Nephron progenitor cell (in vitro differentiated cells): Measurements from ENCODE around the gene ARMH2.

Experiments used
- DNase-seq: peaks from one replicate; pipeline ENCODE4 v3.0.0; 2021
- H3K27ac Mint-ChIP-seq: 2 replicates; pipeline ENCODE4 v1.8.0; 2021; ENCODE audit warnings: mild to moderate bottlenecking, moderate library complexity, mixed read lengths
- H3K27me3 Mint-ChIP-seq: 2 replicates; pipeline ENCODE4 v1.8.0; 2021; ENCODE audit warnings: mild to moderate bottlenecking, low read depth, mixed read lengths; ENCODE audit not compliant: poor library complexity
- H3K36me3 Mint-ChIP-seq: 2 replicates; pipeline ENCODE4 v1.8.0; 2021; ENCODE audit warnings: low read depth, mixed read lengths
- H3K4me1 Mint-ChIP-seq: 2 replicates; pipeline ENCODE4 v1.8.0; 2021; ENCODE audit warnings: mixed read lengths
- H3K4me3 Mint-ChIP-seq: 2 replicates; pipeline ENCODE4 v1.8.0; 2021; ENCODE audit warnings: mild to moderate bottlenecking, moderate library complexity, mixed read lengths
- H3K9me3 Mint-ChIP-seq: 2 replicates; pipeline ENCODE4 v1.8.0; 2021; ENCODE audit warnings: mild to moderate bottlenecking, moderate library complexity, mixed read lengths
- CTCF ChIP-seq: fragments of 200-600 bp; sonication (generic); IDR thresholded peaks from 2 replicates; pipeline ENCODE4 v1.5.0; 2021; ENCODE audit warnings: antibody characterized with exemption

Gene ARMH2

GRCh38 chr6:24824142-24824938 lies 25.6 kb upstream of the ARMH2 start:
- no peak for DNase-seq
- Mint-ChIP-seq H3K4me1 (peaks cover 9% of the 10 kb centered on the region), H3K4me3 (no peak overlapping the region), H3K27me3 (no peaks in the 10 kb centered on the region), H3K36me3 (no peaks in the 10 kb centered on the region), H3K27ac (peak overlapping the region; percentile 77), H3K9me3 (no peaks in the 10 kb centered on the region)
- TF ChIP-seq CTCF, result no peak

GRCh38 chr6:24823185-24823584 lies 24.5 kb upstream of the ARMH2 start:
- Mint-ChIP-seq H3K9me3 (no peaks in the 10 kb centered on the region), H3K4me3 (no peak overlapping the region), H3K27me3 (no peaks in the 10 kb centered on the region), H3K4me1 (peaks cover 9% of the 10 kb centered on the region), H3K36me3 (no peaks in the 10 kb centered on the region), H3K27ac (no peak overlapping the region)
- no peak for DNase-seq
- no peak for TF ChIP-seq CTCF

GRCh38 chr6:24822696-24823095 lies 24.0 kb upstream of the ARMH2 start:
- Mint-ChIP-seq H3K36me3 (no peaks in the 10 kb centered on the region), H3K27ac (no peak overlapping the region), H3K4me3 (no peak overlapping the region), H3K9me3 (no peaks in the 10 kb centered on the region), H3K4me1 (peaks cover 9% of the 10 kb centered on the region), H3K27me3 (no peaks in the 10 kb centered on the region)
- no peak for TF ChIP-seq CTCF
- DNase-seq, result no peak

GRCh38 chr6:24821860-24822444 lies 23.2 kb upstream of the ARMH2 start:
- Mint-ChIP-seq H3K4me1 (peaks cover 9% of the 10 kb centered on the region), H3K27ac (peak overlapping the region; percentile 43), H3K4me3 (no peak overlapping the region), H3K9me3 (no peaks in the 10 kb centered on the region), H3K27me3 (no peaks in the 10 kb centered on the region), H3K36me3 (no peaks in the 10 kb centered on the region)
- DNase-seq, result no peak
- no peak for TF ChIP-seq CTCF

- no peak for TF ChIP-seq CTCF
- Mint-ChIP-seq H3K27me3 (no peaks in the 10 kb centered on the region), H3K4me3 (no peak overlapping the region), H3K36me3 (no peaks in the 10 kb centered on the region), H3K4me1 (no peaks in the 10 kb centered on the region), H3K27ac (peak overlapping the region; percentile 52), H3K9me3 (no peaks in the 10 kb centered on the region)
- DNase-seq, result no peak
These were observed 19.6 kb upstream of the ARMH2 start for GRCh38 chr6:24818346-24818745.

GRCh38 chr6:24809728-24810127 lies 11.0 kb upstream of the ARMH2 start:
- Mint-ChIP-seq H3K27ac (no peak overlapping the region), H3K36me3 (no peaks in the 10 kb centered on the region), H3K4me3 (no peak overlapping the region), H3K27me3 (peaks cover 6% of the 10 kb centered on the region), H3K9me3 (no peaks in the 10 kb centered on the region), H3K4me1 (no peaks in the 10 kb centered on the region)
- DNase-seq, result no peak
- TF ChIP-seq CTCF, result no peak
